RWPE1 (cell line): ENCODE data around the gene GPATCH1.
"Not testable (repeated sequence)": the region's sequence is repeated elsewhere in the genome, so short reads cannot be mapped to it uniquely, and the experiment has no call there.

Source experiments
- CTCF ChIA-PET: fragments of 350-600 bp; sonication (Branson Sonifier 250); formaldehyde crosslinking; extraction: SDS; loops from one replicate; lab custom pipeline; 2021; lab: Yijun Ruan, JAX
- POLR2A ChIA-PET: fragments of 400-600 bp; formaldehyde crosslinking; extraction: SDS; loops from one replicate; lab custom pipeline; 2020; ENCODE audit warnings: antibody characterized with exemption; ENCODE audit not compliant: low non-redundant PET; lab: Yijun Ruan, JAX
- DNase-seq: peaks from one replicate; pipeline ENCODE4 v3.0.0; 2012; ENCODE audit warnings: low spot score
- H3K27ac ChIP-seq: fragments of 450-650 bp; 2 replicates; pipeline ENCODE4 v1.5.1; 2017
- CTCF ChIP-seq: fragments of 450-650 bp; conservative IDR thresholded peaks from 2 replicates; pipeline ENCODE4 v1.5.1; 2017; ENCODE audit warnings: low read depth, mild to moderate bottlenecking

The GPATCH1 gene

GRCh38 chr19:33111587-33111986 is 30.6 kb downstream of the GPATCH1 start:
- DNase-seq = no peak
- ChIA-PET CTCF (interaction anchor here (1.7 kb wide), 1 partner anchor 135 kb away, joined by 9 read pairs; no protein-coding TSS in a partner anchor), POLR2A (no interaction called here)
- H3K27ac ChIP-seq = no peak overlapping the region
- TF ChIP-seq CTCF = no peak

- CTCF ChIA-PET = interaction anchor here (0.6 kb wide), 1 partner anchor 27 kb away, joined by 4 read pairs; no protein-coding TSS in a partner anchor
- H3K27ac ChIP-seq = no peak overlapping the region
- TF ChIP-seq CTCF = no peak
- DNase-seq = no peak
- POLR2A ChIA-PET = no interaction called here
Observed at GRCh38 chr19:33114312-33114711, 33.3 kb downstream of the GPATCH1 start.

- no peak for DNase-seq
- CTCF ChIA-PET = interaction anchor here (0.5 to 1.4 kb wide), 2 partner anchors 141 to 221 kb away, joined by 3 to 4 read pairs; no protein-coding TSS in a partner anchor
- POLR2A ChIA-PET = no interaction called here
- no peak for TF ChIP-seq CTCF
- H3K27ac ChIP-seq = no peak overlapping the region
Observed at GRCh38 chr19:33117501-33117900, 36.5 kb downstream of the GPATCH1 start.

GRCh38 chr19:33118643-33119042 is 37.7 kb downstream of the GPATCH1 start:
- ChIA-PET CTCF (interaction anchor here (0.6 to 1.2 kb wide), 3 partner anchors 26 to 143 kb away, joined by 3 to 4 read pairs (median 4); no protein-coding TSS in a partner anchor), POLR2A (no interaction called here)
- no peak for DNase-seq
- no peak overlapping the region for H3K27ac ChIP-seq
- no peak for TF ChIP-seq CTCF

GRCh38 chr19:33124207-33125098 is 43.5 kb downstream of the GPATCH1 start:
- no peak overlapping the region for H3K27ac ChIP-seq
- CTCF ChIA-PET = interaction anchor here (0.6 to 1.5 kb wide), 6 partner anchors 11 to 1788 kb away, joined by 3 to 8 read pairs (median 4); no protein-coding TSS in a partner anchor
- DNase-seq = no peak
- POLR2A ChIA-PET = no interaction called here
- no peak for TF ChIP-seq CTCF

GRCh38 chr19:33125929-33126388 is 45.0 kb downstream of the GPATCH1 start:
- DNase-seq = peak; percentile 75
- H3K27ac ChIP-seq = no peak overlapping the region

GRCh38 chr19:33126712-33127111 is 45.7 kb downstream of the GPATCH1 start:
- CTCF ChIA-PET = interaction anchor here (0.6 to 1.3 kb wide), 5 partner anchors 50 to 280 kb away, joined by 3 to 5 read pairs (median 3); no protein-coding TSS in a partner anchor
- H3K27ac ChIP-seq, POLR2A ChIA-PET, DNase-seq: not testable (repeated sequence)

More at GRCh38 chr19:33125929-33126388, 45.0 kb downstream of the GPATCH1 start:
- ChIA-PET CTCF (interaction anchor here (0.6 to 1.5 kb wide), 9 partner anchors 12 to 314 kb away, joined by 3 to 8 read pairs (median 3); no protein-coding TSS in a partner anchor), POLR2A (no interaction called here)
- TF ChIP-seq CTCF = peak; percentile 87
